ENCODE data around the gene FAM83C.
"Not testable (repeated sequence)": the region's sequence is repeated elsewhere in the genome, so short reads cannot be mapped to it uniquely, and the experiment has no call there.

The FAM83C gene

GRCh38 chr20:35257175-35257909, 34.9 kb downstream of the FAM83C start:
- Histone ChIP-seq H3K79me2 (ENCODE audit: low read length) (no peaks in the 10 kb centered on the region), H3K4me1 (ENCODE audit: low read length) (no peaks in the 10 kb centered on the region), H3K9ac (ENCODE audit: low read length) (no peak overlapping the region), H3K27ac (ENCODE audit: low read length) (no peak overlapping the region), H3K4me2 (ENCODE audit: low read length) (no peak overlapping the region), H3K4me3 (ENCODE audit: low read length) (no peak overlapping the region), H2AFZ (ENCODE audit: low read depth, low read length) (no peak overlapping the region), H3K9me3 (ENCODE audit: insufficient read depth, low read length) (no peaks in the 10 kb centered on the region), H3K27me3 (ENCODE audit: low read depth, low read length) (peaks cover 12% of the 10 kb centered on the region), H3K36me3 (replicated peaks; ENCODE audit: low read depth, low read length) (no peaks in the 10 kb centered on the region), H4K20me1 (ENCODE audit: insufficient read depth, low read length) (no peaks in the 10 kb centered on the region)
- TF ChIP-seq CTCF (IDR thresholded peaks at IDR 0.05; ENCODE audit: low read depth, low read length) (no peak), EZH2phosphoT487 (IDR thresholded peaks at IDR 0.05; ENCODE audit: low read depth) (no peak)

- Histone ChIP-seq H4K20me1 (ENCODE audit: insufficient read depth, low read length) (no peaks in the 10 kb centered on the region), H3K27ac (ENCODE audit: low read length) (no peak overlapping the region), H3K4me2 (ENCODE audit: low read length) (no peak overlapping the region), H3K4me1 (ENCODE audit: low read length) (0 out of 2 replicates have a peak, but pooled peaks cover 3% of the 10 kb centered on the region), H3K79me2 (ENCODE audit: low read length) (no peaks in the 10 kb centered on the region), H3K27me3 (ENCODE audit: low read depth, low read length) (peaks cover 8% of the 10 kb centered on the region; the same call in 1 of the 2 replicates), H3K4me3 (ENCODE audit: low read length) (no peak overlapping the region), H3K9ac (ENCODE audit: low read length) (no peak overlapping the region), H3K9me3 (ENCODE audit: insufficient read depth, low read length) (no peaks in the 10 kb centered on the region), H3K36me3 (replicated peaks; ENCODE audit: low read depth, low read length) (no peaks in the 10 kb centered on the region), H2AFZ (ENCODE audit: low read depth, low read length) (no peak overlapping the region)
- TF ChIP-seq EZH2phosphoT487 (IDR thresholded peaks at IDR 0.05; ENCODE audit: low read depth), result no peak
- no peak for TF ChIP-seq CTCF (IDR thresholded peaks at IDR 0.05; ENCODE audit: low read depth, low read length)
These were observed 37.7 kb downstream of the FAM83C start for GRCh38 chr20:35254448-35254999.

- no peak overlapping the region for H3K27ac ChIP-seq (ENCODE audit: low read length)
- H3K36me3 ChIP-seq (replicated peaks; ENCODE audit: low read depth, low read length), result no peaks in the 10 kb centered on the region
- H3K9ac ChIP-seq (ENCODE audit: low read length), result no peak overlapping the region
- H3K27me3 ChIP-seq (ENCODE audit: low read depth, low read length), result peaks cover 4% of the 10 kb centered on the region; the same call in 1 of the 2 replicates
- H3K9me3 ChIP-seq (ENCODE audit: insufficient read depth, low read length), result no peaks in the 10 kb centered on the region
- TF ChIP-seq CTCF (IDR thresholded peaks at IDR 0.05; ENCODE audit: low read depth, low read length) (no peak), EZH2phosphoT487 (IDR thresholded peaks at IDR 0.05; ENCODE audit: low read depth) (no peak)
- H2AFZ ChIP-seq (ENCODE audit: low read depth, low read length), result no peak overlapping the region
- H3K4me3 ChIP-seq (ENCODE audit: low read length), result no peak overlapping the region
- no peak overlapping the region for H3K4me2 ChIP-seq (ENCODE audit: low read length)
- no peaks in the 10 kb centered on the region for H4K20me1 ChIP-seq (ENCODE audit: insufficient read depth, low read length)
- H3K79me2 ChIP-seq (ENCODE audit: low read length), result no peaks in the 10 kb centered on the region
- H3K4me1 ChIP-seq (ENCODE audit: low read length), result 0 out of 2 replicates have a peak, but pooled peaks cover 3% of the 10 kb centered on the region
These were observed 39.2 kb downstream of the FAM83C start for GRCh38 chr20:35253010-35253409.

GRCh38 chr20:35252598-35252997, 39.6 kb downstream of the FAM83C start:
- not testable (repeated sequence) for H3K4me1 ChIP-seq (ENCODE audit: low read length); H3K9ac ChIP-seq (ENCODE audit: low read length); H3K79me2 ChIP-seq (ENCODE audit: low read length); H2AFZ ChIP-seq (ENCODE audit: low read depth, low read length); H3K9me3 ChIP-seq (ENCODE audit: insufficient read depth, low read length); H3K36me3 ChIP-seq (replicated peaks; ENCODE audit: low read depth, low read length); H3K4me2 ChIP-seq (ENCODE audit: low read length); H3K4me3 ChIP-seq (ENCODE audit: low read length); H4K20me1 ChIP-seq (ENCODE audit: insufficient read depth, low read length); H3K27me3 ChIP-seq (ENCODE audit: low read depth, low read length); H3K27ac ChIP-seq (ENCODE audit: low read length)

Data from OCI-LY3 (cell line).